HL-60 (cell line): Measurements from ENCODE around the gene TK2.

ENCODE experiments used
- DNase-seq, 2 experiments: peaks; one replicate each; pipeline ENCODE4 v3.0.0-alpha.2; 2010 to 2020; ENCODE audit warnings: low read depth in 1 of 2, low spot score in 1 of 2
- H3K27ac ChIP-seq: fragments of 250-450 bp; sonication (Bioruptor Pico); replicated peaks from 2 replicates; pipeline ENCODE4 v1.5.1; 2020; ENCODE audit warnings: mild to moderate bottlenecking, moderate library complexity
- H3K27me3 ChIP-seq: fragments of 250-450 bp; sonication (Bioruptor Pico); 2 replicates; pipeline ENCODE4 v1.5.1; 2021; ENCODE audit warnings: mild to moderate bottlenecking, moderate library complexity; ENCODE audit not compliant: insufficient read depth, poor library complexity, severe bottlenecking
- H3K4me3 ChIP-seq: replicated peaks from 2 replicates; pipeline ENCODE4 v1.5.1; 2011; ENCODE audit warnings: mild to moderate bottlenecking, control low read depth, low read length; ENCODE audit not compliant: insufficient read depth
- CTCF ChIP-seq: IDR thresholded peaks from one replicate; pipeline ENCODE4 v1.5.1; 2011; ENCODE audit warnings: low read length, control low read depth, inconsistent platforms; ENCODE audit not compliant: insufficient read depth
- GABPA ChIP-seq: IDR thresholded peaks from 2 replicates; pipeline ENCODE4 v1.6.1; 2012; ENCODE audit warnings: low read depth
- POLR2AphosphoS5 ChIP-seq: IDR thresholded peaks from 2 replicates; pipeline ENCODE4 v1.6.1; 2012; ENCODE audit warnings: low read depth
- SPI1 ChIP-seq: IDR thresholded peaks from 2 replicates; pipeline ENCODE4 v1.6.1; 2012; ENCODE audit warnings: low read depth, mild to moderate bottlenecking, borderline replicate concordance
- TF ChIP-seq, protein P1 (sequence below): IDR thresholded peaks from 2 replicates; pipeline ENCODE4 v1.6.1; 2012; ENCODE audit warnings: low read depth; ENCODE audit not compliant: insufficient replicate concordance

Gene TK2

GRCh38 chr16:66475232-66475631, 74.7 kb downstream of the TK2 start:
- TF ChIP-seq GABPA (no peak), SPI1 (no peak), POLR2AphosphoS5 (no peak), CTCF (no peak)
- TF ChIP-seq, protein P1, sequence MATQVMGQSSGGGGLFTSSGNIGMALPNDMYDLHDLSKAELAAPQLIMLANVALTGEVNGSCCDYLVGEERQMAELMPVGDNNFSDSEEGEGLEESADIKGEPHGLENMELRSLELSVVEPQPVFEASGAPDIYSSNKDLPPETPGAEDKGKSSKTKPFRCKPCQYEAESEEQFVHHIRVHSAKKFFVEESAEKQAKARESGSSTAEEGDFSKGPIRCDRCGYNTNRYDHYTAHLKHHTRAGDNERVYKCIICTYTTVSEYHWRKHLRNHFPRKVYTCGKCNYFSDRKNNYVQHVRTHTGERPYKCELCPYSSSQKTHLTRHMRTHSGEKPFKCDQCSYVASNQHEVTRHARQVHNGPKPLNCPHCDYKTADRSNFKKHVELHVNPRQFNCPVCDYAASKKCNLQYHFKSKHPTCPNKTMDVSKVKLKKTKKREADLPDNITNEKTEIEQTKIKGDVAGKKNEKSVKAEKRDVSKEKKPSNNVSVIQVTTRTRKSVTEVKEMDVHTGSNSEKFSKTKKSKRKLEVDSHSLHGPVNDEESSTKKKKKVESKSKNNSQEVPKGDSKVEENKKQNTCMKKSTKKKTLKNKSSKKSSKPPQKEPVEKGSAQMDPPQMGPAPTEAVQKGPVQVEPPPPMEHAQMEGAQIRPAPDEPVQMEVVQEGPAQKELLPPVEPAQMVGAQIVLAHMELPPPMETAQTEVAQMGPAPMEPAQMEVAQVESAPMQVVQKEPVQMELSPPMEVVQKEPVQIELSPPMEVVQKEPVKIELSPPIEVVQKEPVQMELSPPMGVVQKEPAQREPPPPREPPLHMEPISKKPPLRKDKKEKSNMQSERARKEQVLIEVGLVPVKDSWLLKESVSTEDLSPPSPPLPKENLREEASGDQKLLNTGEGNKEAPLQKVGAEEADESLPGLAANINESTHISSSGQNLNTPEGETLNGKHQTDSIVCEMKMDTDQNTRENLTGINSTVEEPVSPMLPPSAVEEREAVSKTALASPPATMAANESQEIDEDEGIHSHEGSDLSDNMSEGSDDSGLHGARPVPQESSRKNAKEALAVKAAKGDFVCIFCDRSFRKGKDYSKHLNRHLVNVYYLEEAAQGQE: no peak
- no peak for DNase-seq
- Histone ChIP-seq H3K27me3 (no peaks in the 10 kb centered on the region), H3K4me3 (no peak overlapping the region), H3K27ac (no peak overlapping the region)

DNA sequence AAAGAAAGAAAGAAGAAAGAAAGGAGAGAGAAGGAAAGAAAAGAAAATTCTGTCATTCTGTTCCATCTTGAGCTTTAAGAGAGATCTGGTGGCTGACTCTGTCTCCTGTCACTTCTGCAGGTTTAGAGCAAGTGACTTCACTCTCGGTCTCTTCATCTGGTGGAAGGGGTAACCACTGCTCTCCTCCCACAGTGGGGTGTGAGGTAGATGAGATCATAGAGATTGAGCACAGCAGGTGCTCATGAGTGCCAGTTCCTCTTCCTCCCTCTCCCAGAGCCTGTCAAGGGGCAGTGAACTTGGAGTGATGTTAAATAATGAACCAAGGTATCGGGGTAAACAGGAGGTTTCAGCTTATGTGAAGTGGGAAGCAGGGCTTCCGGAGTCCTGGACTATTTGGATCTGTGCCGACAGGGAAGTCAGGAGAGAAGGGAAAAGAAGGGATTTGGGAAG, 75.1 kb downstream of the TK2 start:
- Histone ChIP-seq H3K4me3 (no peak overlapping the region), H3K27me3 (no peaks in the 10 kb centered on the region), H3K27ac (no peak overlapping the region)
- peak; percentile 43 to 77 for DNase-seq
- peak; percentile 91 for TF ChIP-seq SPI1
- no peak for TF ChIP-seq GABPA
- TF ChIP-seq POLR2AphosphoS5: 0 out of 2 replicates have a peak, but pooled peaks have one; percentile 30
- TF ChIP-seq, protein P1: no peak

DNA sequence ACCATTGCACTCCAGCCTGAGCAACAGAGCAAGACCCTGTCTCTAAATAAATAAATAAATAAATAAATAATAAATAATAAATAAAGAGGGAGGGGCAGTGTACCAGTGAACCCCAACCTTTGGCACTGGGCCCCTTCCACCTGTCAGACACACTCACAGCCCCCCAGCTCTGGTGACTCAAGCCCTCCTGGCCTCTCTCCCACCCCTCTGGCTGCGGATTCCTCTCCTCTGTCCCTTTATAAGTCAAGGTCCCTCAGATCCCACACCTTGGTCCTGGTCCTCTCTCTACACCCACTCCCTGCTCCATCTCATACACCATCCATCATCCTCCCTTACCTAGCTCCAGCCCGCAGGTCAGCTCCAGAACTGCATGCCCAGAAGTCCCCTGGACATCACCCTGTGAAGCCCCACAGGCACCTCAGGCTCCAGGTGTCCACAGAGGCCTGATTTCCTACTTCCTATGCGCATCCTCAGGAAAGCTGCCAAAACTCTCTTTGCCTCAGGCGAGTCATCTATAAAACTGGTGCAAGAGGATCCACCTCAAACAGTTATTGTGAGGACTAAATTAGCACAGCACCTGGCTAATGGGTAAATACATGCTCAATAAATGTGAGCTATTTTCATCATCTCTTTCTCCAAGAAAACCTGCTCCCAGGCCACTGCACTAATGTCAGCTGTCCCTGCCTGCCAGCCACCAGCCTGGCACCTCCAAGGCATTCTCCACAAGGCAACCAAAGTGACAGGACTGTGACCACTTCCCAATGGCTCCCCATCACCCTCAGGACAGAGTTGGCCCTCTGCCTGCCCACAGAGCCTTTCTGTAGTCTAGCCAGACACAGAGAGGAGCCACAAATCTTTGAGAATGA, 76.0 kb downstream of the TK2 start:
- no peak overlapping the region for H3K27ac ChIP-seq
- H3K4me3 ChIP-seq: no peak overlapping the region
- DNase-seq: no peak
- no peak for TF ChIP-seq POLR2AphosphoS5
- TF ChIP-seq CTCF: no peak
- TF ChIP-seq GABPA: no peak
- TF ChIP-seq SPI1: no peak
- TF ChIP-seq, protein P1: no peak
- H3K27me3 ChIP-seq: no peaks in the 10 kb centered on the region
